VCaP (cell line): Measurements from ENCODE around the gene PAK1IP1.

Experiments used
- H3K27ac ChIP-seq: fragments of 450-650 bp; 2 replicates; pipeline ENCODE4 v1.5.1; 2017
- TF ChIP-seq, protein P1 (sequence below): fragments of 450-650 bp; conservative IDR thresholded peaks from 2 replicates; pipeline ENCODE4 v1.5.1; 2017; ENCODE audit warnings: mild to moderate bottlenecking, moderate library complexity

Gene PAK1IP1

DNA sequence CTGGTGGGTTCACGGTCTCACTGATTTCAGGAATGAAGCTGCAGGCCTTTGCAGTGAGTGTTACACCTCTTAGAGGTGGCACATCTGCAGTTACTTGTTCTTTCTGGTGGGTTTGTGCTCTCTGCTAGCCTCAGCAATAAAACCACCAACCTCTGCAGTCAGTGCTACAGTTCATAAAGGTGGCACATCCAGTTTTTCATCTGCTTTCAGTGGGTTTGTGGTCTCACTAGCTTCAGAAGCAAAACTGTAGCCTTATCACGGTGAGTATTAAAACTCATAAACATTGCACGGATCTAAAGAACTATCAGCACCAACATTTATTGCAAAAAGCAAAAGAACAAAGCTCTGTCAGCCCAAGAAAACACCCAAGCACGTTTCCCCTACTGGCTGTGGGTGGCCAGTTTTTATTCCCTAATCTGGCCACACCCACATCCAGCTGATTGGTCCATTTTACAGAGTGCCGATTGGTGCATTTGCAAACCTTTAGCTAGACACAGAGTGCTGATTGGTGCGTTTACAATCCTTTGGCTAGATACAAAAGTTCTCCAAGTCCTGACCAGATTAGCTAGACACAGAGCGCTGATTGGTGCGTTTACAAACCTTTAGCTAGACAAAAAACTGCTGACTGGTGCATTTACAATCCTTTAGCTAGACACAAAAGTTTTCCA lies 24.7 kb downstream of the PAK1IP1 start:
- H3K27ac ChIP-seq: peak overlapping the region; percentile 59; the same call in 1 of the 2 replicates
- TF ChIP-seq, protein P1, sequence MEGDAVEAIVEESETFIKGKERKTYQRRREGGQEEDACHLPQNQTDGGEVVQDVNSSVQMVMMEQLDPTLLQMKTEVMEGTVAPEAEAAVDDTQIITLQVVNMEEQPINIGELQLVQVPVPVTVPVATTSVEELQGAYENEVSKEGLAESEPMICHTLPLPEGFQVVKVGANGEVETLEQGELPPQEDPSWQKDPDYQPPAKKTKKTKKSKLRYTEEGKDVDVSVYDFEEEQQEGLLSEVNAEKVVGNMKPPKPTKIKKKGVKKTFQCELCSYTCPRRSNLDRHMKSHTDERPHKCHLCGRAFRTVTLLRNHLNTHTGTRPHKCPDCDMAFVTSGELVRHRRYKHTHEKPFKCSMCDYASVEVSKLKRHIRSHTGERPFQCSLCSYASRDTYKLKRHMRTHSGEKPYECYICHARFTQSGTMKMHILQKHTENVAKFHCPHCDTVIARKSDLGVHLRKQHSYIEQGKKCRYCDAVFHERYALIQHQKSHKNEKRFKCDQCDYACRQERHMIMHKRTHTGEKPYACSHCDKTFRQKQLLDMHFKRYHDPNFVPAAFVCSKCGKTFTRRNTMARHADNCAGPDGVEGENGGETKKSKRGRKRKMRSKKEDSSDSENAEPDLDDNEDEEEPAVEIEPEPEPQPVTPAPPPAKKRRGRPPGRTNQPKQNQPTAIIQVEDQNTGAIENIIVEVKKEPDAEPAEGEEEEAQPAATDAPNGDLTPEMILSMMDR: no peak

DNA sequence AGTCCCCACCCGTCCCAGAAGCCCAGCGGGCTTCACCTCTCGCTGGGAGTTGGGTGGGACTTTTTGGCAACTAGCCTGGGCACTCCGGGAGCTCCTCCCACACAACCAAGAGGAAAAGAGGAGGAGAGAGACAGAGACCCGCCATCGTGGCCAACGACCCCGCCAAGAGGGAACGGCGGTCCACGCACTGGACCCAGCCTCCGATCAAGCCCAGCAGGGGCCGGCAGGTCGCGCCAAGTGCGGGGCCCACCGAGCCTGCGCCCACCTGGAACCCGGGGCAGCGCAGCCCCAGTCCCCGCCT lies 25.1 kb downstream of the PAK1IP1 start:
- TF ChIP-seq, protein P1: no peak
- peak overlapping the region; percentile 59 for H3K27ac ChIP-seq

DNA sequence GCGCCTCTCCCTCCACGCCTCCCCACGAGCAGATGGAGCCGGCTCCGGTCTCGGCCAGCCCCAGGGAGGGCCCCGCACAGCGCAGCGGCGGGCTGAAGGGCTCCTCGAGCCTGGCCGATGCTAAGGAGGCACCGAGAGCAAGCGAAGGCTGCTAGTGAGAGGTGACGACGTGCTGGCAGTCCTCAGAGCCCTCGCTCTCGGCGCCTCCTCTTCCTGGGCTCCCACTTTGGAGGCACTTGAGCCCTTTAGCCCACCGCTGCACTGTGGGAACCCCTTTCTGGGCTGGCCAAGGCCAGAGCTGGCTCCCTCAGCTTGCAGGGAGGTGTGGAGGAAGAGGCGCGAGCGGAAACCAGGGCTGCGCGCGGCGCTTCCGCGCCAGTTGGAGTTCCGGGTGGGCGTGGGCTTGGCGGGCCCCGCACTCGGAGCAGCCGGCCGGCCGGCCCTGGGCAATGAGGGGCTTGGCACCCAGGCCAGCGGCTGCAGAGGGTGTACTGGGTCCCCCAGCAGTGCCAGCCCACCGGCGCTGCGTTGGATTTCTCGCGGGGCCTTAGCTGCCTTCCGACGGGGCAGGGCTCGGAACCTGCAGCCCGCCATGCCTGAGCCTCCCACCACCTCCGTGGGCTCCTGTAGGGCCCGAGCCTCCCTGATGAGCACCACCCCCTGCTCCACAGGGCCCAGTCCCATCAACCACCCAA lies 25.6 kb downstream of the PAK1IP1 start:
- TF ChIP-seq, protein P1: no peak
- H3K27ac ChIP-seq: peak overlapping the region; percentile 59

DNA sequence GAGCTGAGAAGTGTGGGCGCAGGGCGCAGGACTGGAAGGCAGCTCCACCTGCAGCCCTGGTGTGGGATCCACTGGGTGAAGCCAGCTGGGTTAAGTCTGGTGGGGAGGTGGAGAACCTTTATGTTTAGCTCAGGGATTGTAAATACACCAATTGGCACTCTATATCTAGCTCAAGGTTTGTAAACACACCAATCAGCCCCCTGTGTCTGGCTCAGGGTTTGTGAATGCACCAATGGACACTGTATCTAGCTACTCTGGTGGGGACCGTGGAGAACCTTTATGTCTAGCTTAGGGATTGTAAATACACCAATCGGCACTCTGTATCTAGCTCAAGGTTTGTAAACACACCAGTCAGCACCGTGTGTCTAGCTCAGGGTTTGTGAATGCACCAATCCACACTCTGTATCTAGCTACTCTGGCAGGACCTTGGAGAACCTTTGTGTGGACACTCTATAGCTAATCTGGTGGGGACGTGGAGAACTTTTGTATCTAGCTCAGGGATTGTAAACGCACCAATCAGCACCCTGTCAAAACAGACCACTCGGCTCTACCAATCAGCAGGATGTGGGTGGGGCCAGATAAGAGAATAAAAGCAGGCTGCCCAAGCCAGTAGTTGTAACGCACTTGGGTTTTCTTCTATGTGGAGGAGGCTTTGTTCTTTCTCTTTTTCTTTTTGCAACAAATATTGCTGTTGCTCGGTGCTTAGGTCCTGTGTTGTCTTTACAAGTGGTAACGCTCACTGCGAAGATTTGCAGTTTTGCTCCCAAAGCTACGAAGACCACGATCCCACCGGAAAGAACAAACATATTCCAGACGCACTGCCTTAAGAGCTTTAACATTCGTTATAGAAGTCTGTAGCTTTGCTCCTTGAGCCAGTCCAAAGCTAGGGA lies 26.4 kb downstream of the PAK1IP1 start:
- peak overlapping the region; percentile 59 for H3K27ac ChIP-seq

DNA sequence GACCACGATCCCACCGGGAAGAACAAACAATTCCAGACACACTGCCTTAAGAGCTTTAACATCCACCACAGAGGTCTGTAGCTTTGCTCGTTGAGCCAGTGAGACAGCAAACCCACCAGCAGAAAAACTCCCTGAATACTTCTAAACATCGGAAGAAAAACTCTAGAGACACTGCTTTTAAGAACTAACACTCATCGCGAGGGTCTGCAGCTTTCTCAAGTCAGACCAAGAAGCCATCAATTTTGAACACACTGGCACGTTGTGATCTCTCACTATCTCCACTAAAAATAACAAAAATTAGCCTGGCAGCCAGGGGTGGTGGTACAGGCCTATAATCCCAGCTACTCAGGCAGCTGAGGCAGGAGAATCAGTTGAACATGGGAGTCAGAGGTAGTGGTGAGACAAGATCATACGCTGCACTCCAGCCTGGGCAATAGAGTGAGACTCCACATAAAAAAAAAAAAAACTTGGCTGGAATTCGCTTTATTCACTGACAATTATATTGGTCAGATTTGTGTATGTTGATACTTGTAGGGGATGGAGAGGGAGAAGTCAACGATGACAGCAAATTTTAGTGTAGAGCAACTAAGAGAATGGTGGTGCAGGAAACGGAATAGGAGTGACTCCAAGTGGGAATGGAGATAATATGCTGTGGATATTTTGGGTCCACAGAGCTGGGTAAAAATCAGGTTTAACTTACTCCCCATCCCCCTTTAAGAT lies 27.2 kb downstream of the PAK1IP1 start:
- TF ChIP-seq, protein P1: no peak
- peak overlapping the region; percentile 64 for H3K27ac ChIP-seq

GRCh38 chr6:10722570-10722819 lies 27.7 kb downstream of the PAK1IP1 start:
- H3K27ac ChIP-seq: peak overlapping the region; percentile 64
- TF ChIP-seq, protein P1: no peak

GRCh38 chr6:10722820-10723566 lies 28.2 kb downstream of the PAK1IP1 start, which contains the start of gene TMEM14C:
TMEM14C (plus strand) TSS chr6:10723070; CDS start chr6:10724614, 1,544 bp downstream.
- TF ChIP-seq, protein P1: no peak

More at GRCh38 chr6:10722820-10723566, 28.2 kb downstream of the PAK1IP1 start, which contains the start of gene TMEM14C:
- peak within 1 kb of the TSS; percentile 64 for H3K27ac ChIP-seq
